ENCODE measurements around the gene BTN1A1.
"Not testable (repeated sequence)": the region's sequence is repeated elsewhere in the genome, so short reads cannot be mapped to it uniquely, and the experiment has no call there.

The BTN1A1 gene

DNA sequence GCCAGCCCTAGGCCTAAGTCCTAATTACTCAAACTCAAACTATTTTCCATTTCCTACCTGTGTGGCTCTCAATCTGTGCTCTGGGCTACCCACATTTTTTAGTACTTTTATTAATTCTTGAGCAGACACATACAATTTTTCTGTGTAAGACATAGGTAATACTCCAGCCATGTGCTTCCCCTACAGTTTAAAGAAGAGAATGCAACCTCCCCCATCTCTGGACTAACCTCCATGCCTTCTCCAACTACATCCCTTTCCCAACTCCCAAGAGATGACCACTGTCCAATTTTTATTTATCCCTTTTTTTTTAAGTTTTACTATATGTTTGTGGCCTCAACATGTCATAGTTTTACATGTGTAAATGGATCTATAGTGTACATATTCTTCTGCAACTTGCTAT lies 43.9 kb downstream of the BTN1A1 start:
- H2AK5ac ChIP-seq (ENCODE audit: low read depth, low read length) = no peak overlapping the region
- no peak overlapping the region for H2BK5ac ChIP-seq (ENCODE audit: low read length)
- peaks cover 0 to 2% of the 10 kb centered on the region in 2 donors for H3K4me1 ChIP-seq (ENCODE audit: control insufficient read depth in 2 of 2, insufficient read depth in 1 of 2, low read depth in 1 of 2, low read length in 2 of 2)
- H2AFZ ChIP-seq (ENCODE audit: low read length) = no peak overlapping the region
- no peak overlapping the region for H3K18ac ChIP-seq (ENCODE audit: low read length)
- H3K23ac ChIP-seq (ENCODE audit: low read depth, low read length, poor library complexity) = no peak overlapping the region
- no peaks in the 10 kb centered on the region for H3K9me3 ChIP-seq (replicated peaks in 1 of 2; ENCODE audit: control insufficient read depth in 2 of 2, insufficient read depth in 1 of 2, low read depth in 1 of 2, low read length in 2 of 2)
- no peaks in the 10 kb centered on the region for H3K27me3 ChIP-seq (ENCODE audit: control insufficient read depth in 3 of 3, insufficient read depth in 3 of 3, low read depth in 1 of 3, low read length in 3 of 3)
- peaks cover 12 to 67% of the 10 kb centered on the region in 2 donors for H3K36me3 ChIP-seq (replicated peaks in 1 of 2; ENCODE audit: control insufficient read depth in 2 of 2, insufficient read depth in 2 of 2, low read length in 2 of 2)
- no peak for DNase-seq (ENCODE audit: low spot score)
- no peak overlapping the region for H4K91ac ChIP-seq (ENCODE audit: low read depth, low read length, poor library complexity)
- no peak overlapping the region for H3K9ac ChIP-seq (ENCODE audit: low read depth, low read length, poor library complexity)
- H2BK120ac ChIP-seq (ENCODE audit: low read depth, low read length) = no peak overlapping the region
- H3K4ac ChIP-seq (ENCODE audit: low read length) = no peak overlapping the region
- H4K8ac ChIP-seq (ENCODE audit: low read depth, low read length) = no peak overlapping the region
- H3K4me2 ChIP-seq (ENCODE audit: insufficient read depth, low read length, poor library complexity, severe bottlenecking) = no peak overlapping the region
- H3K14ac ChIP-seq (ENCODE audit: low read length) = no peak overlapping the region
- H3K27ac ChIP-seq (replicated peaks; ENCODE audit: low read length) = no peak overlapping the region
- H3K79me1 ChIP-seq (ENCODE audit: low read depth, low read length) = no peaks in the 10 kb centered on the region
- H2BK15ac ChIP-seq (ENCODE audit: low read length) = no peak overlapping the region
- no peak overlapping the region for H3K4me3 ChIP-seq (ENCODE audit: low read length in 2 of 2)
- no peak overlapping the region for H2BK12ac ChIP-seq (ENCODE audit: low read length)

DNA sequence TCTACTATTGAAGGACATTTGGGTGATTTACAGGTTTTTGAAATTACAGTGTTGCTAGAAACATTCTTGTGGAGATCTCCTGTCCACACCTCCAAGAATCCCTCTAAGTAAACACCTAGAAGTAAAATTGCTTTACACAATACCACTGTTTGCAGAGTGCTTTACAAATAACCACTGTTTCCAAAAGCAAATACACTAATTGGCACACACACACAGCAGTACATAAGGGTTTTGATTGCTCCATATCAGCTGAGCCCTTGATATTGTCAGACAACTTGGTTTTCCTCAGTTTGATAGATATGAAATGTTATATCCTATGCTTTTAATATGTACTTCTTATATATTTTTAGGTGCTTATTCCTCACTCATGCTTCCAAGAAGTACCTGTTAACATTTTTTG lies 44.4 kb downstream of the BTN1A1 start:
- Histone ChIP-seq H3K4me2 (ENCODE audit: insufficient read depth, low read length, poor library complexity, severe bottlenecking) (no peak overlapping the region), H3K9ac (ENCODE audit: low read depth, low read length, poor library complexity) (no peak overlapping the region), H2BK15ac (ENCODE audit: low read length) (no peak overlapping the region), H3K27me3 (ENCODE audit: control insufficient read depth in 3 of 3, insufficient read depth in 3 of 3, low read depth in 1 of 3, low read length in 3 of 3) (no peaks in the 10 kb centered on the region), H2AFZ (ENCODE audit: low read length) (no peak overlapping the region), H3K23ac (ENCODE audit: low read depth, low read length, poor library complexity) (no peak overlapping the region), H2BK12ac (ENCODE audit: low read length) (no peak overlapping the region), H3K27ac (replicated peaks; ENCODE audit: low read length) (no peak overlapping the region), H3K4ac (ENCODE audit: low read length) (no peak overlapping the region), H3K36me3 (replicated peaks in 1 of 2; ENCODE audit: control insufficient read depth in 2 of 2, insufficient read depth in 2 of 2, low read length in 2 of 2) (peaks cover 12 to 67% of the 10 kb centered on the region in 2 donors), H3K4me1 (ENCODE audit: control insufficient read depth in 2 of 2, insufficient read depth in 1 of 2, low read depth in 1 of 2, low read length in 2 of 2) (peaks cover 0 to 2% of the 10 kb centered on the region in 2 donors), H2BK5ac (ENCODE audit: low read length) (no peak overlapping the region), H3K18ac (ENCODE audit: low read length) (no peak overlapping the region), H3K4me3 (ENCODE audit: low read length in 2 of 2) (no peak overlapping the region), H3K14ac (ENCODE audit: low read length) (no peak overlapping the region), H2BK120ac (ENCODE audit: low read depth, low read length) (no peak overlapping the region), H4K8ac (ENCODE audit: low read depth, low read length) (no peak overlapping the region), H3K9me3 (replicated peaks in 1 of 2; ENCODE audit: control insufficient read depth in 2 of 2, insufficient read depth in 1 of 2, low read depth in 1 of 2, low read length in 2 of 2) (no peaks in the 10 kb centered on the region), H4K91ac (ENCODE audit: low read depth, low read length, poor library complexity) (no peak overlapping the region), H3K79me1 (ENCODE audit: low read depth, low read length) (no peaks in the 10 kb centered on the region), H2AK5ac (ENCODE audit: low read depth, low read length) (no peak overlapping the region)
- no peak for DNase-seq (ENCODE audit: low spot score)

DNA sequence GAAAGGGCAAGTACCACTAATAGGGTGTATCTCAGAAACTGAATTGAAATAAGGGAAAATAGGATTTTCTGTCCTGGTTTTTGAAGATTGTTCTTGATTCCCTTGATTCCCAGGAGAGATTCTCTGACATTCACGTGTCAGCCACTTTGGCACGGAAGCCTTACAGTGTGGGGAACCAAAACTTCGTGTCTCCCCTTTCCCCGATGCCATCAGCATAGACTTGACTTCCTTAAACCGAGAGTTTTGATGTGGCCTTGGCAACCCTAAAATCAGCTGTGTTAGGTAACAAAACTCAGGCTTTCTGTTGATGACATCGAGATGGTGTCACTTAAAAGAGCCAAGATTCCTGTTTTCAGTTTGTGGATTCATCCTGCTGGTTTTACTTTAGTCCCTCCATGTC lies 45.5 kb downstream of the BTN1A1 start:
- Histone ChIP-seq H3K23ac (ENCODE audit: low read depth, low read length, poor library complexity) (no peak overlapping the region), H3K27me3 (ENCODE audit: control insufficient read depth in 3 of 3, insufficient read depth in 3 of 3, low read depth in 1 of 3, low read length in 3 of 3) (no peaks in the 10 kb centered on the region), H3K4me1 (ENCODE audit: control insufficient read depth in 2 of 2, insufficient read depth in 1 of 2, low read depth in 1 of 2, low read length in 2 of 2) (no peaks in the 10 kb centered on the region), H3K4me2 (ENCODE audit: insufficient read depth, low read length, poor library complexity, severe bottlenecking) (no peak overlapping the region), H4K8ac (ENCODE audit: low read depth, low read length) (no peak overlapping the region), H2AK5ac (ENCODE audit: low read depth, low read length) (no peak overlapping the region), H2AFZ (ENCODE audit: low read length) (no peak overlapping the region), H3K27ac (replicated peaks; ENCODE audit: low read length) (no peak overlapping the region), H3K79me1 (ENCODE audit: low read depth, low read length) (no peaks in the 10 kb centered on the region), H3K9ac (ENCODE audit: low read depth, low read length, poor library complexity) (no peak overlapping the region), H3K14ac (ENCODE audit: low read length) (no peak overlapping the region), H3K4me3 (ENCODE audit: low read length in 2 of 2) (no peak overlapping the region), H3K4ac (ENCODE audit: low read length) (no peak overlapping the region), H3K9me3 (replicated peaks in 1 of 2; ENCODE audit: control insufficient read depth in 2 of 2, insufficient read depth in 1 of 2, low read depth in 1 of 2, low read length in 2 of 2) (no peaks in the 10 kb centered on the region), H3K18ac (ENCODE audit: low read length) (no peak overlapping the region), H2BK5ac (ENCODE audit: low read length) (no peak overlapping the region), H4K91ac (ENCODE audit: low read depth, low read length, poor library complexity) (no peak overlapping the region), H2BK15ac (ENCODE audit: low read length) (no peak overlapping the region), H3K36me3 (replicated peaks in 1 of 2; ENCODE audit: control insufficient read depth in 2 of 2, insufficient read depth in 2 of 2, low read length in 2 of 2) (peaks cover 9 to 58% of the 10 kb centered on the region in 2 donors), H2BK12ac (ENCODE audit: low read length) (no peak overlapping the region), H2BK120ac (ENCODE audit: low read depth, low read length) (no peak overlapping the region)
- no peak for DNase-seq (ENCODE audit: low spot score)
- no CpG with 5 or more reads among the region's 6 CpGs for WGBS, 2 donors (ENCODE audit: extremely low coverage in 2 of 2, insufficient read length in 2 of 2, insufficient replicate concordance in 1 of 2)

DNA sequence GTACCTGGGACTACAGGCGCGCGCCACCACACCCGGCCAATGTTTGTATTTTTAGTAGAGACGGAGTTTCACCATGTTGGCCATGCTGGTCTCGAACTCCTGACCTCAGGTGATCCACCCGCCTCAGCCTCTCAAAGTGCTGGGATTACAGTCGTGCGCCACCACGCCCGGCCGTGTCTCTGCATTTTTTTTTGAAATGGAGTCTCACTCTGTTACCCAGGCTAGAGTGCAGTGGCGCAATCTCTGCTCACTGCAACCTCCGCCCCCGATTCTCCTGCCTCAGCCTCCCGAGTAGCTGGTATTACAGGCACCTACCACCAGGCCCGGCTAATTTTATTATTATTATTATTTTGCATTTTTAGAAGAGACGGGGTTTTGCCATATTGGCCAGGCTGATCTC lies 47.3 kb downstream of the BTN1A1 start:
- not testable (repeated sequence) for DNase-seq (ENCODE audit: low spot score); H3K23ac ChIP-seq (ENCODE audit: low read depth, low read length, poor library complexity); H3K4me1 ChIP-seq (ENCODE audit: control insufficient read depth in 2 of 2, insufficient read depth in 1 of 2, low read depth in 1 of 2, low read length in 2 of 2); H3K4ac ChIP-seq (ENCODE audit: low read length); H2BK15ac ChIP-seq (ENCODE audit: low read length); H2AK5ac ChIP-seq (ENCODE audit: low read depth, low read length); H2BK12ac ChIP-seq (ENCODE audit: low read length); H4K8ac ChIP-seq (ENCODE audit: low read depth, low read length); H3K4me2 ChIP-seq (ENCODE audit: insufficient read depth, low read length, poor library complexity, severe bottlenecking); H4K91ac ChIP-seq (ENCODE audit: low read depth, low read length, poor library complexity); H2AFZ ChIP-seq (ENCODE audit: low read length); H2BK5ac ChIP-seq (ENCODE audit: low read length); H3K79me1 ChIP-seq (ENCODE audit: low read depth, low read length); H3K9ac ChIP-seq (ENCODE audit: low read depth, low read length, poor library complexity); H3K27me3 ChIP-seq (ENCODE audit: control insufficient read depth in 3 of 3, insufficient read depth in 3 of 3, low read depth in 1 of 3, low read length in 3 of 3); H3K18ac ChIP-seq (ENCODE audit: low read length); H3K27ac ChIP-seq (replicated peaks; ENCODE audit: low read length); H3K9me3 ChIP-seq (replicated peaks in 1 of 2; ENCODE audit: control insufficient read depth in 2 of 2, insufficient read depth in 1 of 2, low read depth in 1 of 2, low read length in 2 of 2); H2BK120ac ChIP-seq (ENCODE audit: low read depth, low read length); H3K14ac ChIP-seq (ENCODE audit: low read length); H3K4me3 ChIP-seq (ENCODE audit: low read length in 2 of 2)
- H3K36me3 ChIP-seq (replicated peaks in 1 of 2; ENCODE audit: control insufficient read depth in 2 of 2, insufficient read depth in 2 of 2, low read length in 2 of 2) = peaks cover 9 to 41% of the 10 kb centered on the region in 2 donors
- WGBS, 2 donors (ENCODE audit: extremely low coverage in 2 of 2, insufficient read length in 2 of 2, insufficient replicate concordance in 1 of 2) = no CpG with 5 or more reads among the region's 18 CpGs
